Measurements from ENCODE around the gene LEO1. TPM values are rescaled to one million over a fixed set of nuclear protein-coding genes. Genes with fewer than 3 reads are reported as not detected.

Gene LEO1
- polyA plus RNA-seq (2013, experiment 1 of 2), result 29.1 TPM
- polyA plus RNA-seq (2013, experiment 2 of 2), result 32.4 TPM

DNA sequence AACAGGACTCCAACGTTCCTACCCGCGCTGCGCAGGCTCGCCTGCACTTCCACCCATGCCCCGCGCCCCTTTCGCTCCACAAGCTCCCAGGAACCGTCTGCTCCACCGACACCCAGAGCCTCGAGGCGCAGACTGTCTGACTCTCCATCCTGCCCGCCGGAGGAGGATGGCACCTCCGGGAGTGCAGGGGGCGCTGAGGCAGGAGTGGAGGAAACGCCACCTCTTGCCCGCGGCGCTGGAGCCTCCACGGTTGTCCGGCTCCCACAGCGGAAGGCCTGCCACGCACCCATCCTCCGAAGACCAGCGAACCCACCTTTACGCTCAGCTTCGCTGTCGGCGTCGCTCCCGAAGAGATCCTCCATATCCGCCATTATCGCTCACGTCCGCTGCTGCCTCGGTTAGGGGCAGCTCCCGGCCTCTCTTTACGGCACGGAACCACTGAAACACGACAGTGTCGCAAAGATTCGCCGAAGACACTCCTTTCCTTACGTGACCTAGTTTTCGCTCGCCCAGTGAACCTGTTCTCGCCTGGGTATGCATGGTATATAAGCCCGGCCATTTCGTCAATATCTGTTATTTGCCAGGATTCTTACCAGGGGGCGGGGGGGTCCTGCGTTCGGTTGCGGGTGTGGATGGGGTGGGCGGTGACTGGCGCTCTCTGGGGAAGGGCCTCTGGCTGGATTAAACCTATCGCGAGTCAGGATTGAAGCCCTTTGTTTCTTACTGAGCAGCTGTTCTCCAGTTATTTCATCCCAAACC is at the start of gene LEO1:
Gene LEO1, minus strand, starts transcription at position 404 of the 759 bp plus-strand sequence. Its CDS starts 33 bp downstream, at position 371.
- H3K36me3 ChIP-seq (ENCODE audit: insufficient read depth, low read length), result no peaks in the 10 kb centered on the region; the same call in 1 of the 2 replicates
- H3K4me1 ChIP-seq (ENCODE audit: insufficient read depth, low read length), result no peaks in the 10 kb centered on the region
- peak within 1 kb of the TSS; percentile 71 for H3K27ac ChIP-seq (ENCODE audit: low read depth, low read length)
- H3K9me3 ChIP-seq (ENCODE audit: insufficient read depth, low read depth, low read length), result no peaks in the 10 kb centered on the region
- H3K27me3 ChIP-seq (ENCODE audit: insufficient read depth, low read length), result no peaks in the 10 kb centered on the region
- WGBS, result under 1% methylated on average over 58 of the region's 58 CpGs
- H3K9ac ChIP-seq (ENCODE audit: low read depth, low read length), result peak within 1 kb of the TSS; percentile 92
- H3K4me3 ChIP-seq (ENCODE audit: low read length), result peak within 1 kb of the TSS; percentile 93

DNA sequence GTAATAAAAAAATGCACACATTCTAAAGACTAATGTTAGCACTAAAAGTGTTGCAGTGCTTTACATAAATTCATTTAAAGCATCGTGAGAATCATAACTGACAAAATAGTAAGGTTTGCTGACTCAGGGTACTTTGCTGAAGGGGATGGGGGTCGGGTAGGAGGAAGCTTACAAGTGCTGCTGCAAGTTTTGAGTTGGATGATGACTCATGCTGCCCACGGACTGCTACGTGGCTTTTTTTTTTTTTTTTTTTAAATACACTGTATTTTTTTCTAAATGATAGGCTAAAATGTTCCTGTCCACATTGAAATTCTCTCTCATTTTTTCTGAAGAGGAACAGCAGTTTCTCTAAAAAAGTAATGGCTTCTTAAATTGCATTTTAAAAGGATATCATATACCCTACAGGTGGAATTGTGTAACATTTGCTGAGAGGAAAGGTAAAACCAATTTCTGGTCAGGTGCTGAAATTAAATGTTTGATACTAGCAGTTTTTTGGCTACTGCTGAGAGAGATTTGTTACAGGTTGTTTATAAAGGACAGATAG is 49.6 kb upstream of the LEO1 start:
- Histone ChIP-seq H3K4me3 (ENCODE audit: low read length) (peak overlapping the region; percentile 95), H3K9me3 (ENCODE audit: insufficient read depth, low read depth, low read length) (no peaks in the 10 kb centered on the region), H3K9ac (ENCODE audit: low read depth, low read length) (peak overlapping the region; percentile 92; the same call in 1 of the 2 replicates), H3K36me3 (ENCODE audit: insufficient read depth, low read length) (no peaks in the 10 kb centered on the region), H3K27me3 (ENCODE audit: insufficient read depth, low read length) (no peaks in the 10 kb centered on the region), H3K4me1 (ENCODE audit: insufficient read depth, low read length) (peaks cover 31% of the 10 kb centered on the region), H3K27ac (ENCODE audit: low read depth, low read length) (peak overlapping the region; percentile 33; the same call in 1 of the 2 replicates)
- 4% methylated on average over 2 of the region's 4 CpGs for WGBS

DNA sequence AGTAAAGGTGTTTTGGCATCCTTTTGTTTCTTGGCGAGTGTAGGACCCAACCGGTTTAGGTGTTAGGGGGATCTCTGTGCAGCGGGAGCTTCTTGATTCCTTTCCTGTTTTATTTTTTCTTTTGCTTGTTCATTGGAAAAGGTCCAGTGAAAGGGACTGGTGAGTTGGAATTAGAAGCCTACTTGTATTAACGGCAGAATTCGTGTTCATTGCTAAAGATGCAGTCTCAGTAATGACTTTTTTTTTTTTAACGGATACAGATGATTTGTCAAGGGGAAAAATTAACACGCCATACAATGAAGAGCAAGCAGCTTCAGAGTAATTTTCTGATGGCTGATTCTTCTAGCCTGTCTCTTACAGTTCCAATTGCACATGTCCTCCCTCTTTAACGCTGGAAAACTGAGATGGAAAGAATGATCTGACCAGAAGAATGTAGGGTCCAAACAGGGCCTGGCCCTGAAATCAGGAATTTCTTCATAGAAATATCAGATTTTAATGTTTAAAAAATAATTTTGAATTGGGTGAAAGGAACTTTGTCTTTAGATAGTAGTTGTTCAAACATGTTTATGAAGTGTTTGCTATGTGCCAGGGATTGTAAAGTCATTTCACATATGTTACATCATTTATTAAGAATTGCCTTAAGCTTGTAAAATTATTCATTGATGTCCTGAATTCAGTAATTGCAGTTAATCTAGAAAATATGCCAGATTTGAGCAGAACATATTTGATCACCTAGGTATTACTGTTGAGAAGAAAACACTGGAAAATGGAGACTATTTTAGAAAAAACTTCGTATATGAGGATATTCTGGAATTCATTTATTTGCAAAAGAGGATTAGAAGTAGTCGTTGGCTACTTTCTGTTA is 48.9 kb upstream of the LEO1 start:
- Histone ChIP-seq H3K27ac (ENCODE audit: low read depth, low read length) (peak overlapping the region; percentile 94), H3K27me3 (ENCODE audit: insufficient read depth, low read length) (no peaks in the 10 kb centered on the region), H3K9ac (ENCODE audit: low read depth, low read length) (peak overlapping the region; percentile 92), H3K36me3 (ENCODE audit: insufficient read depth, low read length) (no peaks in the 10 kb centered on the region), H3K9me3 (ENCODE audit: insufficient read depth, low read depth, low read length) (no peaks in the 10 kb centered on the region), H3K4me1 (ENCODE audit: insufficient read depth, low read length) (peaks cover 31% of the 10 kb centered on the region), H3K4me3 (ENCODE audit: low read length) (peak overlapping the region; percentile 95)
- whole genome bisulfite sequencing, result 3% methylated on average over 10 of the region's 10 CpGs

DNA sequence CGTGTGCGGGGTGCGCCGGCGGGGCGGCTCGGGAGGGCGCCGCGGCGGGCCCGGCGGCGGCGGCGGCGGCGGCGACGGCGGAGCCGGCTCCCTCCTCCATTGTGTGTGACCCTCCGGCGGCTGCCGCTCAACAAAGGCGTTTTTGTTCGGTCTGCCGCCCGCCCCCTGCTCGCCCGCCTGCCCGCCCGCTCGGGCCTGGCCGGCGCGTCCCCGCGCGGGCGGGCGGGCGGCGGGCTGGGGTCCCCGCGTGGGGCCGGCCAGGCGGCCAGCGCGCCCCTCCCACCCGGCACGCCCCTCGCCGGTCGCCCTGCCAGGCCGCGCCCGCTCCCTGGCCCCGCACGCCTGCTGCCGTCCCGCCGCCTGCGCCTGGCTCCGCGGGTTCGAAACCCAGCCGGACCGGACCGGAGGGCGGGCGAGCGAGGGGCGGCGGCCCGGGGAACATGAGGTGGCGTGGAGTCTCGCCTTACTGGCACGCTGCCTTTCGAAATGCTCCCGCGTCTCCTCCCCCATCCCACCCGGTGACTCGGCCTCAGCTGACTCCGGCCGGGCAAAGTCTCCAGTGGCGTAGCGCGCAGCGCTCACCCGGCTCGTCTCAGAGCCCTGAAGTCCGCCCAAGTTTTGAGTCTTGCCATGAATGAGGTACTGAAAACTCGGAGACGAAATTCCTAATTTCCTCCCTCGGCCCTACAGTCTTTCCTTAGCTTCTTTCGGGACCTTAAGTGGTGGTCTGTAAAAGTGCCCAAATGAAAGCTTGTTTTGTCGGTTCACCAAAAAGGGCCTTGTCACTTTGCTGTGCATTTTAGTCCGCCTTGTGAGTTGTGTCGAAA is 48.0 kb upstream of the LEO1 start:
- Histone ChIP-seq H3K4me3 (ENCODE audit: low read length) (peak overlapping the region; percentile 95), H3K36me3 (ENCODE audit: insufficient read depth, low read length) (no peaks in the 10 kb centered on the region), H3K27me3 (ENCODE audit: insufficient read depth, low read length) (no peaks in the 10 kb centered on the region), H3K9me3 (ENCODE audit: insufficient read depth, low read depth, low read length) (no peaks in the 10 kb centered on the region), H3K27ac (ENCODE audit: low read depth, low read length) (peak overlapping the region; percentile 94), H3K9ac (ENCODE audit: low read depth, low read length) (peak overlapping the region; percentile 92), H3K4me1 (ENCODE audit: insufficient read depth, low read length) (peaks cover 31% of the 10 kb centered on the region)
- WGBS, result under 1% methylated on average over 100 of the region's 100 CpGs

DNA sequence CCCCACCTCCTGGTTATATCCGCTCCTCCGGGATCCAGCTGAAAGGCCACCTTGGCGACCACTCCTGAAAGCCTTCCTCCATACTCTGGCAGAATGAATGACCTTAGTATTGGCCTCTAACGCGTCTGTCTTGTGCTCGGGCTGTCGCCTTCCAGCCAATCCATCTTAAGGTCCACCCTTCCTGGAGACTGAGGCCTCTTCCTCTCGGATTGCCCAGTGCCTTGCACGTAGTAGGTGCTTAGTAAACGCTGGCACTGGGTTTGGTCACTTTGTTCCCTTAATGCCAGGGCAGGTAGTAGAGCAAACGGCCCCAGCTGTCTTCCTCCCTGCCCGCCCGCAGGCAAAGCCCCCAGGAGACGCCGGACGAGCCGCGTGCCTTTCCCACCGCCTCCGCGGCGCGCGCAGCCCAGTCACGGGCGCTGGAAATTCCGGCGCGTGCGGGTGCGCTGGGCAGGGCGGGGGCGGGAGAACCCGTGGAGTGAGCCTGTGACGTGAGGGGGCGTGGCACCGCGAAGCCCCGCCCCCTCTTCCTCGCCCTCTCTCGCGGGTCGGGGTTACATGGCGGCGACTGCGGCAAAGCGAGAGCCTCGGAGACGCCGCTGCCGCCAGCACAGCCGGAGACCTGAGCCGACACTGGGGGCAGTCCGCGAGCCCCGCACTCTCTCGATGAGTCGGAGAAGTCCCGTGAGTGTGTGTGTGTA is 47.3 kb upstream of the LEO1 start, which contains the start of gene MAPK6:
Gene MAPK6, plus strand, starts transcription at position 527 of the 701 bp plus-strand sequence. CDS start 27,242 bp downstream, outside the sequence.
- no peaks in the 10 kb centered on the region for H3K9me3 ChIP-seq (ENCODE audit: insufficient read depth, low read depth, low read length)
- peak within 1 kb of the TSS; percentile 95 for H3K4me3 ChIP-seq (ENCODE audit: low read length)
- peak within 1 kb of the TSS; percentile 92 for H3K9ac ChIP-seq (ENCODE audit: low read depth, low read length)
- 6% methylated on average over 59 of the region's 59 CpGs for WGBS
- peaks cover 30% of the 10 kb centered on the region for H3K4me1 ChIP-seq (ENCODE audit: insufficient read depth, low read length)
- H3K36me3 ChIP-seq (ENCODE audit: insufficient read depth, low read length), result no peaks in the 10 kb centered on the region
- H3K27me3 ChIP-seq (ENCODE audit: insufficient read depth, low read length), result no peaks in the 10 kb centered on the region
- peak within 1 kb of the TSS; percentile 94 for H3K27ac ChIP-seq (ENCODE audit: low read depth, low read length)

DNA sequence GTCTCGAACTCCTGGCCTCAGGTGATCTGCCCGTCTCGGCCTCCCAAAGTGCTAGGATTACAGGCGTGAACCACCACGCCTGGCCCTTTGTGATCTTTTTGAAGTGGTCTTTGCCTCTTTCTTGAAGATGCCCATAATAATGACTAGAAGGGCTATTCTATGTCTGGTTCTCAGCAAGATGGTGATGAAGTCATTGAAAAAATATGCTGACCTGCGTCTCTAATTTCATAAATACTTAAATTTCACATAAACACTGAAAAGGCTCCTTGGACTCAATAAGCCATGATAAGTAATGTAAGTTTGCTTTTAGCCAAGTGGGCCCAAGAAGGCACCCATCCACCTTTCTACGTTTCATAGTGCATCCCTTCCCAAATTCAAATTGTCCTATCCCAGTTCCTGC is 46.7 kb upstream of the LEO1 start:
- no peaks in the 10 kb centered on the region for H3K27me3 ChIP-seq (ENCODE audit: insufficient read depth, low read length)

DNA sequence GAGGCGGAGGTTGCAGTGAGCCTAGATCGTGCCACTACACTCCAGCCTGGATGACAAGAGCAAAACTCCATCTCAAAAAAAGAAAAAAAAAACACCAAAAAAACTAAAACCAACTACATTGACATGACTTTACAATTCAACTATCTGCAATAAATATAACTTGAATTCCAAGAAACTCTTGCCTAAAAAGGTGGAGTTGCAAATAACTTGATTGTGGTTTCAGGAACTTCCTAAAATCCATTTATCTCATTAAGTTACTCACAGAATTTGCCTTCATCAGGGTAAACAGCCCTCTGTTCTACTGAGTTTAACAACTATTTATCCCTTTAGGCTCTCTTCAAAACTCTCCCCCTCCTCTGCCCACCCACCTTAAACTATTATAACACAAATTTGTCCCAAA is 44.7 kb upstream of the LEO1 start:
- WGBS, result 98% methylated on average over 2 of the region's 2 CpGs
- no peaks in the 10 kb centered on the region for H3K9me3 ChIP-seq (ENCODE audit: insufficient read depth, low read depth, low read length)
- no peaks in the 10 kb centered on the region for H3K27me3 ChIP-seq (ENCODE audit: insufficient read depth, low read length)
- H3K4me3 ChIP-seq (ENCODE audit: low read length), result no peak overlapping the region
- H3K27ac ChIP-seq (ENCODE audit: low read depth, low read length), result no peak overlapping the region
- peaks cover 10% of the 10 kb centered on the region; the same call in 1 of the 2 replicates for H3K4me1 ChIP-seq (ENCODE audit: insufficient read depth, low read length)
- no peak overlapping the region for H3K9ac ChIP-seq (ENCODE audit: low read depth, low read length)
- no peaks in the 10 kb centered on the region for H3K36me3 ChIP-seq (ENCODE audit: insufficient read depth, low read length)

More for the DNA sequence above, 46.7 kb upstream of the LEO1 start:
- Histone ChIP-seq H3K9me3 (ENCODE audit: insufficient read depth, low read depth, low read length) (no peaks in the 10 kb centered on the region), H3K4me1 (ENCODE audit: insufficient read depth, low read length) (peaks cover 26% of the 10 kb centered on the region), H3K36me3 (ENCODE audit: insufficient read depth, low read length) (no peaks in the 10 kb centered on the region), H3K27ac (ENCODE audit: low read depth, low read length) (no peak overlapping the region), H3K4me3 (ENCODE audit: low read length) (peak overlapping the region; percentile 95), H3K9ac (ENCODE audit: low read depth, low read length) (no peak overlapping the region; the same call in 1 of the 2 replicates)
- WGBS, result 95% methylated on average over 6 of the region's 7 CpGs

DNA sequence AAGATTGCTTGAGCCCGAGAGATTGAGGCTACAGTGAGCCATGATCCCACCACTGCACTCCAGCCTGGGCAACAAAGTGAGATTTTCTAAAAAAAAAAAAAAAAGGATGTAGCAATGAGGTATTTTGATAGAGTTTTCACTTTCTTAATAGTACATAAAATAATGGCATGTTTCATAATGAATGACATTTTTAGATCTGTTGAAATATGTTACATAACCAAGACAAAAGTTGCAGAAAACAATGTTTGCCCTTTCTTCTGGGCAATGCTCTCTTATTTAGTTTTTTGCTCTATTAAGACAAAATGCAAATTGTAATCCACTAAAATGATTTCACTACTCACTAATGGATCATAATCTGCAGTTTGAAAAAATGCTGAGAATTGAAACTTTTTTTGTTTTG is 43.0 kb upstream of the LEO1 start:
- no peaks in the 10 kb centered on the region for H3K4me1 ChIP-seq (ENCODE audit: insufficient read depth, low read length)
- no peaks in the 10 kb centered on the region for H3K27me3 ChIP-seq (ENCODE audit: insufficient read depth, low read length)
- no peaks in the 10 kb centered on the region for H3K9me3 ChIP-seq (ENCODE audit: insufficient read depth, low read depth, low read length)
- no peak overlapping the region for H3K9ac ChIP-seq (ENCODE audit: low read depth, low read length)
- no peaks in the 10 kb centered on the region for H3K36me3 ChIP-seq (ENCODE audit: insufficient read depth, low read length)
- no peak overlapping the region for H3K4me3 ChIP-seq (ENCODE audit: low read length)
- WGBS, result 84% methylated on average over 1 of the region's 1 CpG
- H3K27ac ChIP-seq (ENCODE audit: low read depth, low read length), result no peak overlapping the region

DNA sequence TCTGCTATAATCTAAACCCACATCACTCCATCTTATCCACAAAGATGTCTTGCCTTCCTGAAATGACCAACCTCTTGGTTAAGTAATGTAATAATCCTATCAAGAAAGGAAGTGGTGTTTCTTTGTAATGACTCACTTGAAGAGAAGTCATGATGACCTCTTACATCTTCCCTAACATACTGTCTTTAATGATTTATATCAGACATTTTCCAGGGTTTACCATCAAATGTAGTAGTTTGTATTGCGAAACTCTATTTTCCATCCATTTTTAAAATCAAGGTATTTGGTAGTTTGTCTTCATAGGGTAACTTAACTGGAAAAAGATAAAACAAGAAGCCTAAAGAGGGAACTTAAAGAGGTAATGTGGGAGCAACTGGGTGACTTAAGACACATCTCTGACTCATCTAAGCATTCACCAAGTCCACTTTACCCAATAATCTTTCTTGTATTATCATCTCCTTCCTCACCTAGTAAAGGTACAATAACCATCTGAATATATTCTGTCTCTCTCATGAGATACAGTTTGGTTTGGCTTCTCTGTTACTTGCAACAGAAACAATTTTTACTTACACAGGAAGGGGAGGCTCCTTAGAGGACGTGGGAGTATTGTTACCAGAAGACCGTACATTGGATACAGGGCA is 41.7 kb upstream of the LEO1 start:
- no peaks in the 10 kb centered on the region for H3K36me3 ChIP-seq (ENCODE audit: insufficient read depth, low read length)
- H3K9me3 ChIP-seq (ENCODE audit: insufficient read depth, low read depth, low read length), result no peaks in the 10 kb centered on the region
- 94% methylated on average over 2 of the region's 3 CpGs for WGBS
- H3K27ac ChIP-seq (ENCODE audit: low read depth, low read length), result no peak overlapping the region
- no peaks in the 10 kb centered on the region for H3K27me3 ChIP-seq (ENCODE audit: insufficient read depth, low read length)
- H3K4me1 ChIP-seq (ENCODE audit: insufficient read depth, low read length), result no peaks in the 10 kb centered on the region
- no peak overlapping the region for H3K4me3 ChIP-seq (ENCODE audit: low read length)
- H3K9ac ChIP-seq (ENCODE audit: low read depth, low read length), result no peak overlapping the region
